A673 (cell line): ENCODE results near the gene BAK1.

Source experiments
- EZH2 ChIP-seq: fragments of 200-600 bp; sonication (generic); IDR thresholded peaks from 2 replicates; pipeline ENCODE4 v1.6.1; 2017; ENCODE audit warnings: borderline replicate concordance, low read depth, mild to moderate bottlenecking, mixed read lengths, antibody characterized with exemption, low read length; ENCODE audit not compliant: poor library complexity, severe bottlenecking
- TF ChIP-seq, protein P1 (sequence below): fragments of 300-800, 200-600 bp; sonication (generic); conservative IDR thresholded peaks from 2 replicates; pipeline ENCODE4 v1.5.1; 2017; ENCODE audit warnings: low read depth, mild to moderate bottlenecking, antibody characterized with exemption, low read length, moderate library complexity, mixed read lengths

DNA sequence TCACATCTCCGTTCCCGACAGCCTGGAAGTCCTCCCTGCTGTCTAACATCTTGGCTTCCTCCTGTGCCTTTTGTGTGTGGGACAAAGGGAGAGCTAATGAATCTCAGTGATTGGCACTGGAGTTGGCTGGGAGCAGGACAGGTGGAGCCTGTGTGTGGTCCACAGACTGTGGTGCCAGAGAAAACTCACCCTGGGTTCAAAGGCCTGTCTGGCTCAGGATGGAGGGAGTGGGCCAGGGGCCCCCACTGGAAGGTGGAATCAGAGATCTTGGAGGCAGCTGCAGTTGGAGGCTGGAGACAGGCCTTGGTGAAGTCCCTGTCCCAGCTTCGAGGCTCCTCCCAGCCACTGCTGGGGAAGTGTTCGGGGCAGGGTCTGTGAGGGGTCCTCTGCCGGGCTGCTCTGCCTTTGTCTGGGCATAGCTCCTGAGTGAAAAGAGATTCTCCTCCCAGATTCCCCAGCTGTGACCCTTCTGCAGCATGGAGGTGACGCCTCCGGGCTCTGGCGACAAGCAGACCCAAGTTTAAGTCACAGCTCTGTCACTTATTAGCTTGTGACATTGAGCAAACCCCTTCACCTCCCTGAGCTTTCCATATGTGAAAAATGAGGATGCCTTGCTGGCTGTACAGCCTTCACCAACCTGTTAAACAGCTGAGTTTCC, 27.2 kb upstream of the BAK1 start:
- TF ChIP-seq, protein P1, sequence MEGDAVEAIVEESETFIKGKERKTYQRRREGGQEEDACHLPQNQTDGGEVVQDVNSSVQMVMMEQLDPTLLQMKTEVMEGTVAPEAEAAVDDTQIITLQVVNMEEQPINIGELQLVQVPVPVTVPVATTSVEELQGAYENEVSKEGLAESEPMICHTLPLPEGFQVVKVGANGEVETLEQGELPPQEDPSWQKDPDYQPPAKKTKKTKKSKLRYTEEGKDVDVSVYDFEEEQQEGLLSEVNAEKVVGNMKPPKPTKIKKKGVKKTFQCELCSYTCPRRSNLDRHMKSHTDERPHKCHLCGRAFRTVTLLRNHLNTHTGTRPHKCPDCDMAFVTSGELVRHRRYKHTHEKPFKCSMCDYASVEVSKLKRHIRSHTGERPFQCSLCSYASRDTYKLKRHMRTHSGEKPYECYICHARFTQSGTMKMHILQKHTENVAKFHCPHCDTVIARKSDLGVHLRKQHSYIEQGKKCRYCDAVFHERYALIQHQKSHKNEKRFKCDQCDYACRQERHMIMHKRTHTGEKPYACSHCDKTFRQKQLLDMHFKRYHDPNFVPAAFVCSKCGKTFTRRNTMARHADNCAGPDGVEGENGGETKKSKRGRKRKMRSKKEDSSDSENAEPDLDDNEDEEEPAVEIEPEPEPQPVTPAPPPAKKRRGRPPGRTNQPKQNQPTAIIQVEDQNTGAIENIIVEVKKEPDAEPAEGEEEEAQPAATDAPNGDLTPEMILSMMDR: no peak
- TF ChIP-seq EZH2: no peak
